WTC11 (cell line): ENCODE results near the gene KDR.

Experiments
- CTCF ChIP-seq: fragments of 200-600 bp; IDR thresholded peaks from 2 replicates; pipeline ENCODE4 v1.8.0; 2022; ENCODE audit warnings: antibody characterized with exemption
- JUN ChIP-seq: sonication (generic); formaldehyde crosslinking; IDR thresholded peaks from 2 replicates; pipeline ENCODE4 v1.8.0; 2023; ENCODE audit warnings: mild to moderate bottlenecking, missing genetic modification reagents
- TF ChIP-seq, protein P1 (sequence below): sonication (generic); formaldehyde crosslinking; IDR thresholded peaks from 2 replicates; pipeline ENCODE4 v1.8.0; 2023; ENCODE audit warnings: missing genetic modification reagents

GRCh38 chr4:55121246-55121645 is 4.1 kb downstream of the KDR start:
- TF ChIP-seq, protein P1, sequence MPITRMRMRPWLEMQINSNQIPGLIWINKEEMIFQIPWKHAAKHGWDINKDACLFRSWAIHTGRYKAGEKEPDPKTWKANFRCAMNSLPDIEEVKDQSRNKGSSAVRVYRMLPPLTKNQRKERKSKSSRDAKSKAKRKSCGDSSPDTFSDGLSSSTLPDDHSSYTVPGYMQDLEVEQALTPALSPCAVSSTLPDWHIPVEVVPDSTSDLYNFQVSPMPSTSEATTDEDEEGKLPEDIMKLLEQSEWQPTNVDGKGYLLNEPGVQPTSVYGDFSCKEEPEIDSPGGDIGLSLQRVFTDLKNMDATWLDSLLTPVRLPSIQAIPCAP: no peak
- no peak for TF ChIP-seq CTCF
- no peak for TF ChIP-seq JUN (CRISPR knock-in tag)
